Endodermal cell (in vitro differentiated cells): ENCODE measurements around the gene ANO7. TPM values are rescaled to one million over a fixed set of nuclear protein-coding genes. Genes with fewer than 3 reads are reported as not detected.

ENCODE experiments used
- DNase-seq: peaks from one replicate; pipeline ENCODE4 v3.0.0-alpha.2; 2017
- H3K27ac ChIP-seq: 2 replicates; pipeline ENCODE4 v1.5.1; 2013; ENCODE audit warnings: mild to moderate bottlenecking, low read depth, low read length, moderate library complexity
- H3K27me3 ChIP-seq: 2 replicates; pipeline ENCODE4 v1.6.1; 2013; ENCODE audit warnings: mild to moderate bottlenecking, low read length, moderate library complexity; ENCODE audit not compliant: insufficient read depth, control insufficient read depth, poor library complexity, severe bottlenecking
- H3K36me3 ChIP-seq: 2 replicates; pipeline ENCODE4 v1.7.0; 2013; ENCODE audit warnings: mild to moderate bottlenecking, low read length, moderate library complexity; ENCODE audit not compliant: control insufficient read depth, insufficient read depth
- H3K4me1 ChIP-seq: one replicate; pipeline ENCODE4 v1.7.0; 2013; ENCODE audit warnings: low read length; ENCODE audit not compliant: control insufficient read depth, insufficient read depth
- H3K4me3 ChIP-seq: 2 replicates; pipeline ENCODE4 v1.5.1; 2013; ENCODE audit warnings: mild to moderate bottlenecking, low read length, moderate library complexity
- H3K9ac ChIP-seq: 2 replicates; pipeline ENCODE4 v1.6.1; 2013; ENCODE audit warnings: mild to moderate bottlenecking, low read length, moderate library complexity; ENCODE audit not compliant: poor library complexity, severe bottlenecking; ENCODE audit errors: extremely low read depth
- H3K9me3 ChIP-seq: 2 replicates; pipeline ENCODE4 v1.6.1; 2013; ENCODE audit warnings: mild to moderate bottlenecking, low read length, moderate library complexity; ENCODE audit not compliant: control insufficient read depth
- H3K27ac Mint-ChIP-seq: 2 replicates; pipeline ENCODE4 v1.8.0; 2020; ENCODE audit warnings: mixed read lengths
- H3K27me3 Mint-ChIP-seq: 2 replicates; pipeline ENCODE4 v1.8.0; 2021; ENCODE audit warnings: mild to moderate bottlenecking, mixed read lengths; ENCODE audit not compliant: insufficient read depth
- H3K36me3 Mint-ChIP-seq: 2 replicates; pipeline ENCODE4 v1.8.0; 2020; ENCODE audit warnings: low read depth, mixed read lengths
- H3K4me1 Mint-ChIP-seq: 2 replicates; pipeline ENCODE4 v1.8.0; 2020; ENCODE audit warnings: mixed read lengths
- H3K4me3 Mint-ChIP-seq: 2 replicates; pipeline ENCODE4 v1.8.0; 2020; ENCODE audit warnings: mild to moderate bottlenecking, moderate library complexity, mixed read lengths
- H3K9me3 Mint-ChIP-seq: 2 replicates; pipeline ENCODE4 v1.8.0; 2020; ENCODE audit warnings: mild to moderate bottlenecking, mixed read lengths
- CTCF ChIP-seq: fragments of 200-600 bp; sonication (generic); conservative IDR thresholded peaks from 2 replicates; pipeline ENCODE4 v1.5.0; 2021; ENCODE audit warnings: antibody characterized with exemption, mild to moderate bottlenecking
- WGBS, 2 experiments: methylation state at CpG; one replicate each; pipeline versions ENCODE4 v1.1.5 to v1.1.7; 2013; ENCODE audit warnings: missing lambda C conversion rate in 2 of 2, mixed read lengths in 1 of 2; ENCODE audit not compliant: insufficient coverage in 1 of 2, insufficient read length in 1 of 2; 5-methylcytosine and 5-hydroxymethylcytosine counted together
- total RNA-seq, 2 donors: library from RNA; stranded (reverse); fragmentation: NEBNext Ultra II Directional in 1 of 2; extraction: Animal tissue kit (Norgen Biotek cat#: 25700) in 1 of 2; gene quantifications; 2 replicates in 1 of 2; 3 replicates in 1 of 2; pipeline ENCODE4 v1.2.1, GENCODE V29; 2021

ANO7 gene
- total RNA-seq, 2 donors from 2014 or later = 8.1 to 8.5 TPM

- no peaks in the 10 kb centered on the region for H3K9me3 ChIP-seq
- Mint-ChIP-seq H3K27me3 (no peaks in the 10 kb centered on the region), H3K4me1 (no peaks in the 10 kb centered on the region), H3K36me3 (peaks cover 91% of the 10 kb centered on the region), H3K9me3 (no peaks in the 10 kb centered on the region), H3K4me3 (no peak overlapping the region), H3K27ac (no peak overlapping the region)
- H3K27ac ChIP-seq = no peak overlapping the region
- TF ChIP-seq CTCF = no peak
- H3K4me1 ChIP-seq = no peaks in the 10 kb centered on the region
- peaks cover 97% of the 10 kb centered on the region for H3K36me3 ChIP-seq
- no peak for DNase-seq
- no peak overlapping the region for H3K9ac ChIP-seq
- 94 to 96% methylated on average over 11 to 14 of the region's 14 CpGs for WGBS, 2 experiments
- no peak overlapping the region for H3K4me3 ChIP-seq
- no peaks in the 10 kb centered on the region for H3K27me3 ChIP-seq
Measured at GRCh38 chr2:241249654-241250053, 61.2 kb downstream of the ANO7 start.

- no peak overlapping the region for H3K4me3 Mint-ChIP-seq
Measured at GRCh38 chr2:241252778-241253475, 64.5 kb downstream of the ANO7 start.

GRCh38 chr2:241254904-241255351, 66.5 kb downstream of the ANO7 start:
- no peaks in the 10 kb centered on the region for H3K9me3 Mint-ChIP-seq
- no peak overlapping the region for H3K27ac Mint-ChIP-seq
- no peaks in the 10 kb centered on the region for H3K27me3 ChIP-seq
- peaks cover 94% of the 10 kb centered on the region for H3K36me3 ChIP-seq
- TF ChIP-seq CTCF = no peak
- no peak overlapping the region for H3K9ac ChIP-seq
- H3K27ac ChIP-seq = no peak overlapping the region
- H3K4me3 ChIP-seq = no peak overlapping the region
- no peaks in the 10 kb centered on the region for H3K9me3 ChIP-seq
- no peaks in the 10 kb centered on the region for H3K4me1 ChIP-seq
- no peak for DNase-seq
- 94 to 95% methylated on average over 8 to 10 of the region's 10 CpGs for WGBS, 2 experiments
- peaks cover 88% of the 10 kb centered on the region for H3K36me3 Mint-ChIP-seq
- no peaks in the 10 kb centered on the region for H3K4me1 Mint-ChIP-seq
- H3K4me3 Mint-ChIP-seq = no peak overlapping the region
- no peaks in the 10 kb centered on the region for H3K27me3 Mint-ChIP-seq

More at GRCh38 chr2:241252778-241253475, 64.5 kb downstream of the ANO7 start:
- no peak overlapping the region for H3K27ac ChIP-seq
- WGBS, 2 experiments = 95 to 96% methylated on average over 8 to 14 of the region's 14 CpGs
- Mint-ChIP-seq H3K27me3 (no peaks in the 10 kb centered on the region), H3K36me3 (peaks cover 94% of the 10 kb centered on the region), H3K9me3 (no peaks in the 10 kb centered on the region), H3K4me1 (no peaks in the 10 kb centered on the region), H3K27ac (no peak overlapping the region)
- no peaks in the 10 kb centered on the region for H3K27me3 ChIP-seq
- H3K4me3 ChIP-seq = no peak overlapping the region
- no peak for DNase-seq
- H3K4me1 ChIP-seq = no peaks in the 10 kb centered on the region
- no peak overlapping the region for H3K9ac ChIP-seq
- H3K9me3 ChIP-seq = no peaks in the 10 kb centered on the region
- TF ChIP-seq CTCF = no peak
- H3K36me3 ChIP-seq = peaks cover 98% of the 10 kb centered on the region
